H1 (cell line): Measurements from ENCODE around the gene KLHL8.

Experiments
- ATF3 ChIP-seq: IDR thresholded peaks from 2 replicates; pipeline ENCODE4 v1.6.1; 2011; ENCODE audit warnings: low read depth, mild to moderate bottlenecking, low read length; ENCODE audit not compliant: insufficient read depth
- CBX5 ChIP-seq: fragments of 300-800, 300-1000 bp; sonication (generic); IDR thresholded peaks from 2 replicates; pipeline ENCODE4 v1.7.1; 2016; ENCODE audit warnings: antibody characterized with exemption, low read length, low read depth
- CEBPB ChIP-seq: IDR thresholded peaks from 2 replicates; pipeline ENCODE4 v1.6.1; 2012; ENCODE audit warnings: low read depth, low read length
- CREB1 ChIP-seq: IDR thresholded peaks from 2 replicates; pipeline ENCODE4 v1.6.1; 2012; ENCODE audit warnings: inconsistent platforms
- EZH2 ChIP-seq: fragments of 200-600 bp; sonication (generic); IDR thresholded peaks from 2 replicates; pipeline ENCODE4 v1.7.1; 2012; ENCODE audit warnings: low read depth, mild to moderate bottlenecking, moderate library complexity, low read length, inconsistent platforms; ENCODE audit not compliant: severe bottlenecking
- MAX ChIP-seq: IDR thresholded peaks from 2 replicates; pipeline ENCODE4 v1.6.1; 2012; ENCODE audit warnings: inconsistent platforms
- POLR2A ChIP-seq, 2 experiments: IDR thresholded peaks; 1 replicate in 1 of 2; 2 replicates in 1 of 2; pipeline ENCODE4 v1.6.1; 2011; ENCODE audit warnings: low read depth in 2 of 2, low read length in 2 of 2, mild to moderate bottlenecking in 2 of 2; ENCODE audit errors: control extremely low read depth in 1 of 2
- POLR2AphosphoS5 ChIP-seq: IDR thresholded peaks from 2 replicates; pipeline ENCODE4 v1.6.1; 2011; ENCODE audit warnings: low read depth, low read length
- RFX5 ChIP-seq: IDR thresholded peaks from 2 replicates; pipeline ENCODE4 v1.6.1; 2011; ENCODE audit warnings: low read depth, low read length, improper control_type of control experiment, borderline replicate concordance
- TCF12 ChIP-seq: IDR thresholded peaks from 2 replicates; pipeline ENCODE4 v1.6.1; 2011; ENCODE audit warnings: low read depth, mild to moderate bottlenecking, low read length
- ZNF274 ChIP-seq: IDR thresholded peaks from 2 replicates; pipeline ENCODE4 v1.7.0; 2012; ENCODE audit warnings: low read length, borderline replicate concordance; ENCODE audit errors: extremely low read depth
- TF ChIP-seq, protein P1 (sequence below), 3 experiments: IDR thresholded peaks; 1 replicate in 2 of 3; 2 replicates in 1 of 3; pipeline versions ENCODE4 v1.5.1 to v1.6.1; 2011; ENCODE audit warnings: low read length in 3 of 3, mild to moderate bottlenecking in 3 of 3, inconsistent platforms in 2 of 3, low read depth in 1 of 3, moderate library complexity in 1 of 3; ENCODE audit not compliant: insufficient read depth in 1 of 3; ENCODE audit errors: control extremely low read depth in 1 of 3

- TF ChIP-seq, protein P1, sequence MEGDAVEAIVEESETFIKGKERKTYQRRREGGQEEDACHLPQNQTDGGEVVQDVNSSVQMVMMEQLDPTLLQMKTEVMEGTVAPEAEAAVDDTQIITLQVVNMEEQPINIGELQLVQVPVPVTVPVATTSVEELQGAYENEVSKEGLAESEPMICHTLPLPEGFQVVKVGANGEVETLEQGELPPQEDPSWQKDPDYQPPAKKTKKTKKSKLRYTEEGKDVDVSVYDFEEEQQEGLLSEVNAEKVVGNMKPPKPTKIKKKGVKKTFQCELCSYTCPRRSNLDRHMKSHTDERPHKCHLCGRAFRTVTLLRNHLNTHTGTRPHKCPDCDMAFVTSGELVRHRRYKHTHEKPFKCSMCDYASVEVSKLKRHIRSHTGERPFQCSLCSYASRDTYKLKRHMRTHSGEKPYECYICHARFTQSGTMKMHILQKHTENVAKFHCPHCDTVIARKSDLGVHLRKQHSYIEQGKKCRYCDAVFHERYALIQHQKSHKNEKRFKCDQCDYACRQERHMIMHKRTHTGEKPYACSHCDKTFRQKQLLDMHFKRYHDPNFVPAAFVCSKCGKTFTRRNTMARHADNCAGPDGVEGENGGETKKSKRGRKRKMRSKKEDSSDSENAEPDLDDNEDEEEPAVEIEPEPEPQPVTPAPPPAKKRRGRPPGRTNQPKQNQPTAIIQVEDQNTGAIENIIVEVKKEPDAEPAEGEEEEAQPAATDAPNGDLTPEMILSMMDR (IDR thresholded peaks at IDR 0.05; ENCODE audit: control extremely low read depth in 1 of 3, insufficient read depth in 1 of 3, low read depth in 1 of 3, low read length in 3 of 3), result no peak
- TF ChIP-seq TCF12 (no peak), CREB1 (no peak), EZH2 (no peak), CBX5 (no peak), CEBPB (no peak), POLR2A (IDR thresholded peaks at IDR 0.05; ENCODE audit: control extremely low read depth in 1 of 2, low read depth in 2 of 2, low read length in 2 of 2) (no peak), ZNF274 (no peak), POLR2AphosphoS5 (no peak), ATF3 (no peak), MAX (no peak), RFX5 (no peak)
These were observed 35.3 kb upstream of the KLHL8 start for GRCh38 chr4:87255755-87256154.
